ENCODE data around the gene TTYH2. TPM values are rescaled to one million over a fixed set of nuclear protein-coding genes. Genes with fewer than 3 reads are reported as not detected.

The TTYH2 gene
- total and polyA plus RNA-seq, 2 of the 4 experiments (the other 2 are of a cell fraction): 2.3 to 6.8 TPM

DNA sequence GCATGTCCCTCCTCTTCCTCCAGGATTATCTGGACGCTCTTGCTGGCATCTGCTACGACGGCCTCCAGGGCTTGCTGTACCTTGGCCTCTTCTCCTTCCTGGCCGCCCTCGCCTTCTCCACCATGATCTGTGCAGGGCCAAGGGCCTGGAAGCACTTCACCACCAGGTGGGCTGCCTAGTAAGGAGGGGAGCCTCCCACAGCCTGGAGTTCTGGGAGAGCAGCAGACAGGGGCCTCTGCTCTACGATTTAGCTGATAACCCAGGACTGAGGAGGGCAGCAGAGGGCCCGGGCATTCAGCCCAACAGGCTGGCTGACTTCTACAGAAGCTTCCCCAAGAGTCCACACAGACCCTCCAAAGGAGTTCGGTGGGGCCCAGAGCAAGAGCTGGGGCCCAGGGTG, 38.8 kb downstream of the TTYH2 start:
- H3K4me2 ChIP-seq (ENCODE audit: low read depth, low read length): no peak overlapping the region
- H3K4me1 ChIP-seq (ENCODE audit: control insufficient read depth, insufficient read depth, low read length): no peaks in the 10 kb centered on the region
- no peak overlapping the region for H2BK20ac ChIP-seq (ENCODE audit: low read depth, low read length)
- no peak overlapping the region for H2BK15ac ChIP-seq (ENCODE audit: low read depth, low read length)
- H4K5ac ChIP-seq (ENCODE audit: low read depth, low read length): no peak overlapping the region
- in situ Hi-C loops (cut with MboI; ENCODE audit: low sequenced_read_pairs): no loop called here
- no peak overlapping the region for H2BK5ac ChIP-seq (ENCODE audit: low read depth, low read length, poor library complexity, severe bottlenecking)
- no peak overlapping the region for H3K9ac ChIP-seq (ENCODE audit: low read depth, low read length)
- H3K23ac ChIP-seq (ENCODE audit: low read depth, low read length): no peak overlapping the region
- TF ChIP-seq CEBPB (IDR thresholded peaks at IDR 0.05; ENCODE audit: low read depth, low read length) (no peak), FOS (IDR thresholded peaks at IDR 0.05; ENCODE audit: low read depth, low read length) (no peak), POLR2A (IDR thresholded peaks at IDR 0.05; ENCODE audit: low read depth, low read length) (no peak), CTCF (conservative IDR thresholded peaks at IDR 0.05; ENCODE audit: low read depth, low read length) (no peak), ELK1 (IDR thresholded peaks at IDR 0.05; ENCODE audit: borderline replicate concordance, low read depth, low read length) (no peak), CHD1 (IDR thresholded peaks at IDR 0.05; ENCODE audit: low read depth, low read length) (no peak), RAD21 (IDR thresholded peaks at IDR 0.05; ENCODE audit: low read length) (no peak), MAFK (IDR thresholded peaks at IDR 0.05; ENCODE audit: low read depth, low read length) (no peak), BHLHE40 (IDR thresholded peaks at IDR 0.05; ENCODE audit: low read depth, low read length) (no peak), MXI1 (IDR thresholded peaks at IDR 0.05; ENCODE audit: borderline replicate concordance, low read depth, low read length) (no peak), MAZ (IDR thresholded peaks at IDR 0.05; ENCODE audit: borderline replicate concordance, low read depth, low read length) (no peak), SMC3 (IDR thresholded peaks at IDR 0.05; ENCODE audit: low read depth, low read length) (no peak), RFX5 (IDR thresholded peaks at IDR 0.05; ENCODE audit: low read depth, low read length) (no peak), NFE2L2 (IDR thresholded peaks at IDR 0.05; ENCODE audit: low read depth, low read length) (no peak), RCOR1 (IDR thresholded peaks at IDR 0.05; ENCODE audit: insufficient replicate concordance, low read length) (no peak), USF2 (IDR thresholded peaks at IDR 0.05; ENCODE audit: low read depth, low read length) (no peak)
- no peak overlapping the region for H2AK5ac ChIP-seq (ENCODE audit: low read depth, low read length)
- dilution Hi-C loops (cut with HindIII; ENCODE audit: low sequenced_read_pairs, unreplicated experiment): no loop called here
- H4K91ac ChIP-seq (ENCODE audit: insufficient read depth, low read depth, low read length): no peak overlapping the region
- no peak overlapping the region for H3K14ac ChIP-seq (replicated peaks; ENCODE audit: low read depth, low read length)
- H3K27ac ChIP-seq (ENCODE audit: insufficient read depth, low read length): no peak overlapping the region
- no peaks in the 10 kb centered on the region for H3K9me3 ChIP-seq (ENCODE audit: control insufficient read depth, insufficient read depth, low read length)
- no peak overlapping the region for H2BK120ac ChIP-seq (ENCODE audit: low read depth, low read length)
- ATAC-seq (ENCODE audit: low read depth): no peak
- no peaks in the 10 kb centered on the region for H3K27me3 ChIP-seq (ENCODE audit: control insufficient read depth, insufficient read depth, low read length)
- WGBS, 2 experiments (ENCODE audit: extremely low coverage in 2 of 2, insufficient read length in 1 of 2): no CpG with 5 or more reads among the region's 8 CpGs
- no peak overlapping the region for H3K18ac ChIP-seq (ENCODE audit: low read depth, low read length)
- no peak for DNase-seq
- no peak overlapping the region for H4K8ac ChIP-seq (ENCODE audit: low read depth in 2 of 2, low read length in 2 of 2)
- intact Hi-C loops (cut with micrococcal nuclease): no loop called here
- no peak overlapping the region for H3K56ac ChIP-seq (ENCODE audit: extremely low read depth, insufficient read depth, low read length)
- H2AK9ac ChIP-seq (replicated peaks; ENCODE audit: low read depth, low read length, poor library complexity): no peak overlapping the region
- ChIA-PET POLR2A (ENCODE audit: unreplicated experiment) (no interaction called here), CTCF (no interaction called here)
- no peak overlapping the region for H3K4me3 ChIP-seq (ENCODE audit: insufficient read depth, low read depth, low read length)
- H2AFZ ChIP-seq (replicated peaks; ENCODE audit: low read length, poor library complexity): no peak overlapping the region
- no TSS peak for BruUV-seq (replicated peaks)
- H4K20me1 ChIP-seq (ENCODE audit: insufficient read depth, low read length): no peaks in the 10 kb centered on the region
- no peak overlapping the region for H3K4ac ChIP-seq (ENCODE audit: low read depth, low read length)
- H3K9me1 ChIP-seq (ENCODE audit: insufficient read depth, low read length): no peaks in the 10 kb centered on the region
- no peaks in the 10 kb centered on the region for H3K79me1 ChIP-seq (ENCODE audit: low read depth in 1 of 2, low read length in 2 of 2)
- H3K36me3 ChIP-seq (ENCODE audit: control insufficient read depth, insufficient read depth, low read length): no peaks in the 10 kb centered on the region
